Glutamatergic neuron (in vitro differentiated cells): Measurements from ENCODE around the gene CYP27C1. TPM values are rescaled to one million over a fixed set of nuclear protein-coding genes. Genes with fewer than 3 reads are reported as not detected.

ENCODE experiments used
- DNase-seq: peaks from one replicate; pipeline ENCODE4 v3.0.0; 2022
- H3K27ac Mint-ChIP-seq: one replicate; pipeline ENCODE4 v1.8.0; 2020; ENCODE audit warnings: mild to moderate bottlenecking, mixed read lengths, inconsistent platforms; ENCODE audit not compliant: unreplicated experiment
- H3K27me3 Mint-ChIP-seq: one replicate; pipeline ENCODE4 v1.8.0; 2020; ENCODE audit warnings: mild to moderate bottlenecking, moderate library complexity, mixed read lengths, inconsistent platforms; ENCODE audit not compliant: unreplicated experiment
- H3K36me3 Mint-ChIP-seq: one replicate; pipeline ENCODE4 v1.8.0; 2020; ENCODE audit warnings: mild to moderate bottlenecking, mixed read lengths, inconsistent platforms; ENCODE audit not compliant: unreplicated experiment
- H3K4me1 Mint-ChIP-seq: one replicate; pipeline ENCODE4 v1.8.0; 2020; ENCODE audit warnings: mild to moderate bottlenecking, low read depth, mixed read lengths, inconsistent platforms; ENCODE audit not compliant: unreplicated experiment
- H3K4me3 Mint-ChIP-seq: one replicate; pipeline ENCODE4 v1.8.0; 2020; ENCODE audit warnings: mild to moderate bottlenecking, mixed read lengths, inconsistent platforms; ENCODE audit not compliant: unreplicated experiment
- H3K9me3 Mint-ChIP-seq: one replicate; pipeline ENCODE4 v1.8.0; 2020; ENCODE audit warnings: mild to moderate bottlenecking, moderate library complexity, mixed read lengths, inconsistent platforms; ENCODE audit not compliant: unreplicated experiment
- CTCF ChIP-seq: fragments of 200-600 bp; sonication (generic); IDR thresholded peaks from one replicate; pipeline ENCODE4 v1.5.0; 2021; ENCODE audit not compliant: partially characterized antibody, unreplicated experiment
- total RNA-seq: library from RNA; stranded (reverse); fragmentation: NEBNext Ultra II Directional; extraction: Animal tissue kit (Norgen Biotek cat#: 25700); gene quantifications from one replicate; pipeline ENCODE4 v1.2.1, GENCODE V29; 2021; ENCODE audit not compliant: unreplicated experiment

Gene CYP27C1
- total RNA-seq, 1 donor from 2014 or later: 4.3 TPM

GRCh38 chr2:127155028-127155581 is 65.0 kb downstream of the CYP27C1 start:
- H3K27ac Mint-ChIP-seq: no peak overlapping the region
- no peaks in the 10 kb centered on the region for H3K27me3 Mint-ChIP-seq
- H3K4me1 Mint-ChIP-seq: no peaks in the 10 kb centered on the region
- no peak for DNase-seq
- peaks cover 5% of the 10 kb centered on the region for H3K36me3 Mint-ChIP-seq
- H3K9me3 Mint-ChIP-seq: no peaks in the 10 kb centered on the region
- TF ChIP-seq CTCF: no peak
- no peak overlapping the region for H3K4me3 Mint-ChIP-seq

GRCh38 chr2:127154396-127154795 is 65.7 kb downstream of the CYP27C1 start:
- no peak overlapping the region for H3K4me3 Mint-ChIP-seq
- H3K9me3 Mint-ChIP-seq: no peaks in the 10 kb centered on the region
- no peak for DNase-seq
- H3K36me3 Mint-ChIP-seq: peaks cover 5% of the 10 kb centered on the region
- H3K4me1 Mint-ChIP-seq: no peaks in the 10 kb centered on the region
- no peak for TF ChIP-seq CTCF
- H3K27ac Mint-ChIP-seq: no peak overlapping the region
- H3K27me3 Mint-ChIP-seq: no peaks in the 10 kb centered on the region

- H3K27me3 Mint-ChIP-seq: no peaks in the 10 kb centered on the region
- no peak overlapping the region for H3K4me3 Mint-ChIP-seq
- no peak for TF ChIP-seq CTCF
- no peaks in the 10 kb centered on the region for H3K9me3 Mint-ChIP-seq
- H3K4me1 Mint-ChIP-seq: no peaks in the 10 kb centered on the region
- peaks cover 5% of the 10 kb centered on the region for H3K36me3 Mint-ChIP-seq
- H3K27ac Mint-ChIP-seq: no peak overlapping the region
- DNase-seq: no peak
Observed at GRCh38 chr2:127153691-127154158, 66.4 kb downstream of the CYP27C1 start.

- DNase-seq: no peak
- Mint-ChIP-seq H3K27ac (no peak overlapping the region), H3K4me1 (no peaks in the 10 kb centered on the region), H3K9me3 (no peaks in the 10 kb centered on the region), H3K36me3 (peaks cover 8% of the 10 kb centered on the region), H3K27me3 (peaks cover 3% of the 10 kb centered on the region), H3K4me3 (no peak overlapping the region)
- no peak for TF ChIP-seq CTCF
Observed at GRCh38 chr2:127150996-127151395, 69.1 kb downstream of the CYP27C1 start.

- TF ChIP-seq CTCF: no peak
- DNase-seq: no peak
- Mint-ChIP-seq H3K27me3 (peaks cover 3% of the 10 kb centered on the region), H3K36me3 (peaks cover 8% of the 10 kb centered on the region), H3K9me3 (no peaks in the 10 kb centered on the region), H3K27ac (no peak overlapping the region), H3K4me3 (no peak overlapping the region), H3K4me1 (no peaks in the 10 kb centered on the region)
Observed at GRCh38 chr2:127149384-127149783, 70.7 kb downstream of the CYP27C1 start.
